DMS53 treated with DMSO at 0.1 percent for 48 hours (cell line): ENCODE measurements around the gene CACNA1F.

Experiments used
- DNase-seq: peaks from one replicate; lab custom pipeline; 2025; ENCODE audit not compliant: unreplicated experiment; lab: John Stamatoyannopoulos, UW

The CACNA1F gene

GRCh38 chrX:49155900-49156837, 77.0 kb downstream of the CACNA1F start:
- DNase-seq = peak; percentile 68

GRCh38 chrX:49155243-49155899, 77.8 kb downstream of the CACNA1F start:
- no peak for DNase-seq
